Skin epidermis (tissue), 12 donors: ENCODE data around the gene TMEM135.
"Not testable (repeated sequence)": the region's sequence is repeated elsewhere in the genome, so short reads cannot be mapped to it uniquely, and the experiment has no call there.

Source experiments
- H3K27ac ChIP-seq, 21 experiments: fragments of 200-600 bp; sonication (generic) in 11 of 21; one replicate each; pipeline ENCODE4 v1.5.0; 2020; ENCODE audit warnings: mild to moderate bottlenecking in 3 of 21, inconsistent platforms in 2 of 21, moderate library complexity in 2 of 21
- H3K4me3 ChIP-seq, 7 experiments: fragments of 200-600 bp; sonication (generic) in 2 of 7; one replicate each; pipeline ENCODE4 v1.5.0; 2020; ENCODE audit warnings: inconsistent platforms in 2 of 7, mild to moderate bottlenecking in 2 of 7, moderate library complexity in 1 of 7

Gene TMEM135

GRCh38 chr11:87281496-87281895 is 243.8 kb downstream of the TMEM135 start:
- H3K4me3 ChIP-seq: no peak overlapping the region
- H3K27ac ChIP-seq: no peak overlapping the region

DNA sequence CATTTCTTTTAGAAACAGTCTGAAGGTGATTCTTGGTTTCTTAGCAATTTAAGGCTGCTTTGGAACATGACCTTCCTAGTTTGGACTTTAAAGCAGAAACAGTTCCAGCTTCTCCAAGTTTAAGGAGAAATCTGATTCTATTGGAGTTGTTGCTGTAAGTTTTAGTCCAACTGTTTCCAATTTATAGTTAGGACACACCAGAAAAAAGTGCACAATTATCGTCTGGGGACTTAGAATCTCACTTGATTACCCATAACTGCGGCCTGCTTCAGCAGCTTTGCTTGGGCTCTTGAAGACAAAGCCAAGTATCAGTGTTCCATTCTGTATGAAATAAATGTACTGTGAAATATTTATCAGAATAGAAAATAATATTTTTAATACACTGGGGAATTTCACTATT is 246.6 kb downstream of the TMEM135 start:
- Histone ChIP-seq H3K27ac (peak overlapping the region in 2 of 21 experiments; percentile 12 to 14), H3K4me3 (no peak overlapping the region)

DNA sequence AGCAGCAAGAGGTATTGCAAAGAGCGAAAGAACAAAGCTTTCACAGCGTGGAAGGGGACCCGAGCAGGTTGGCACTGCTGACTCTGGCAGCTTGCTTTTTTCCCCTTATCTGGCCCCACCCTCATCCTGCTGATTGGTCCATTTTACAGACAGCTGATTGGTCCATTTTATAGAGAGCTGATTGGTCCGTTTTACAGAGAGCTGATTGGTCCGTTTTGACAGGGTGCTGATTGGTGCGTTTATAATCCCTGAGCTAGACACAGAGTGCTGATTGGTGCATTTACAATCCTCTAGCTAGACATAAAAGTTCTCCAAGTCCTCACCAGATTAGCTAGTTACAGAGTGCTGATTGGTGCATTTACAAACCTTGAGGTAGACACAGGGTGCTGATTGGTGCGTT is 247.9 kb downstream of the TMEM135 start:
- H3K4me3 ChIP-seq, H3K27ac ChIP-seq: not testable (repeated sequence)

DNA sequence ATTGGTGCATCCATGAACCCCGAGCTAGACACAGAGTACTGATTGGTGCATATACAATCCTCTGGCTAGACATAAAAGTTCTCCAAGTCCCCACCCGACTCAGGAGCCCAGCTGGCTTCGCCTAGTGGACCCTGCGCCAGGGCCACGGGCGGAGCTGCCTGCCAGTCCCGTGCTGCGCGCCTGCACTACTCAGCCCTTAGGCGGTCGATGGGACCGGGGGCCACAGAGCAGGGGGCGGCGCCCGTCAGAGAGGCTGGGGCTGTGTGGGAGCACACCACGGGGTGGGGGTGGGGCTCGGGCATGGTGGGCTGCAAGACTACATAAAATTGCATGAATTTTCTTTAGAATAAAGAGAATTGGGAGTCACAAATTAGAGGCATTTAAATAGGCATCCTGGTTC is 248.6 kb downstream of the TMEM135 start:
- H3K4me3 ChIP-seq: no peak overlapping the region
- no peak overlapping the region for H3K27ac ChIP-seq

DNA sequence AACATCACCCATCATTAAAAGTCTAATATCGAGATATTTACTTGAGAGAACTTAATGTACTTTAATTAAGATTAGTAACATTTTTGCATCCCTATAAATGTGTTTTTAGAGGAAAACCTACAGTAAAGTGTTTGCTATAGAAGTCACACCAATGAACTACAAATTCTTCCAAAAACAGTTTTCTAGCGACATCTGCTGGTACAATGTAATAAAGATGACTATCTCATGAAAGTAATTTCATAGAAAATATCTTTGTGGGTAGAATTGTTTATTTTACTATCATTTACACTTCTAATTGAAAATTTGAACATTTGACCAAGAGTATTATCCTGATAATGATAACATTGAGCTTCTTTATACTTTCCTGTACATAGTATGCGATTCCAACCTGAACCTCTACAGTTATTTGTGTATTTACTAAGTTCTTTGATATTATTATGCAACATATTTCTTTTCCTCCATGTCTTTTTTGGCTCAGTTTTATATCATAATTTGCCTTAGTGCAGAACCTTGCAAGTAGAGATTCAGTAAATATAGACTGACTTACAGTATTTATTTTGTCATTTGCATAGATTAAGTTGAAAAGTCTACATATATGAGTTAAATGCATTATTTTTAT is 252.7 kb downstream of the TMEM135 start:
- no peak overlapping the region for H3K27ac ChIP-seq
- no peak overlapping the region for H3K4me3 ChIP-seq

DNA sequence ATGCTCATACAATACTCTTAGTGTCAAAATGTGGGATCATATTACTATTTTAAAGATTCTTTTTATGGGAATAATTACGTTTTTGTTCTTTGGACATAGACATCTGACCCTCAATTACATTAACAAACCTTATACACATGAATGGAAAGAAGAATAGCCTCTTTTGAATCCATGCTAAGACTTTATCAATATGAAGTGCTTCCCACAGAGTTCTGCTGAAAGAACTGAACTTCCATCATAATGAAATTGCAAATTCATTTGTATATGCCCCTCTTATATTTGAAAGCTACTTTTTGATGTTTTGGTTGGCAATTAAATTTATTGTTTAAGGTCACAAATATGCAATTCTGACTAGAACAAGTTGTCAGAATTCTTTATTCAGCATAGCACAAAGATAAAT is 254.9 kb downstream of the TMEM135 start:
- H3K27ac ChIP-seq: no peak overlapping the region
- no peak overlapping the region for H3K4me3 ChIP-seq

- Histone ChIP-seq H3K4me3 (no peak overlapping the region), H3K27ac (no peak overlapping the region)
Measured at GRCh38 chr11:87295237-87295636, 257.5 kb downstream of the TMEM135 start.

- no peak overlapping the region for H3K4me3 ChIP-seq
Measured at GRCh38 chr11:87296627-87297026, 258.9 kb downstream of the TMEM135 start.

GRCh38 chr11:87298155-87298554 is 260.4 kb downstream of the TMEM135 start:
- H3K4me3 ChIP-seq: no peak overlapping the region
- H3K27ac ChIP-seq: no peak overlapping the region

More at GRCh38 chr11:87296627-87297026, 258.9 kb downstream of the TMEM135 start:
- H3K27ac ChIP-seq: no peak overlapping the region

- H3K4me3 ChIP-seq: no peak overlapping the region
- H3K27ac ChIP-seq: no peak overlapping the region
Measured at GRCh38 chr11:87299041-87299481, 261.3 kb downstream of the TMEM135 start.

DNA sequence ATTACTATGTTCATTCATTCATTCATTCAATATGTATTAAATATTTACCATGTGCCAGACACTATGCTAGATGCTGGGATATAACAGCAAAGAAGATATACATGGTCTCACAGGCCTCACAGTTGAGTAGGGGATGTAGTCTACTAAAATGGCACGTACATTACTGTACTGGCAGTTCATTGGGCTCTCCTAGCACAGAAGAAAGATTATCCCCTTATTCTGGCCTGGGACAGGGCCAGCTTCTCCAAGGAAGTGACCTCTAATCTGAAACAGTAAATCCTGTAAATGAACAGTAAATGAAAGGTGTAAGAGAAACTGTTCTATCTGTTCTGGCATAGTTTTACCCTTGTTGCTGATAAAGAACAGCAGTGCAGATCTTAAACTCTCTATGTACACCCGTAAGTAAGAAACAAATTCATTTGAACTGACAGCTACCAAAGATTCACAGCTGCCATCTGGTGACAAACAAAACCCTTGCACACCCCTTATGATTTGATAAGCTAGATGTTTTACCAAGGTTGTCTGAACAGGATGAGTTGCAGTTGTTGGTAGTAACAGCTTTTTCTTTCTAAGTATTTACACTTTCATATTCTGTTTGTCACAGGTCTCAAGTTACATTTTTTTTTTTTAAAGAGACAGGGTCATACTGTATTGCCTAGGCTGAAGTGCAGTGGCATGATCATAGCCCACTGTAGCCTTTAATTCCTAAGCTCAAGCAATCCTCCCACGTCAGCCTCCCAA is 263.1 kb downstream of the TMEM135 start:
- Histone ChIP-seq H3K27ac (no peak overlapping the region), H3K4me3 (no peak overlapping the region)

- no peak overlapping the region for H3K4me3 ChIP-seq
- H3K27ac ChIP-seq: no peak overlapping the region
Measured at GRCh38 chr11:87301785-87302540, 264.2 kb downstream of the TMEM135 start.

DNA sequence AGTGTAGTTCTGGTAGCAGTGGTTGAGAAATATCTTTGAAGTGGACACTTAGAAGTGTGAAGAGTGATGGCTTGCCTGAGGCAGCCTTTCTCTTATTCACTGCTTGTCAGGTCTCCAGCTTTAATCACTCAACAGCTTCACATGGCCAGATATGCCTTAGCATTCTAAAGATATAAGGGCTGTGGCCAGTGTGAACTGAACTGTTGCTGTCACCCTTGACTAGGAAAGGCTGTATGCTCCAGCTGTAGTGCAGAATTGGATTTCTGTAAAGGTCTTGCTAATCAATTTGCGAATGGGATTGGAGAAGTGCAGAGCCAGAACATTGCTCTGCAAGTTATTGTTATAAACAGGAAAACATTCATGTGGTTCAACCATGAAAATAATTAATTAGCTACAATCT is 266.7 kb downstream of the TMEM135 start:
- no peak overlapping the region for H3K4me3 ChIP-seq
- H3K27ac ChIP-seq: no peak overlapping the region

DNA sequence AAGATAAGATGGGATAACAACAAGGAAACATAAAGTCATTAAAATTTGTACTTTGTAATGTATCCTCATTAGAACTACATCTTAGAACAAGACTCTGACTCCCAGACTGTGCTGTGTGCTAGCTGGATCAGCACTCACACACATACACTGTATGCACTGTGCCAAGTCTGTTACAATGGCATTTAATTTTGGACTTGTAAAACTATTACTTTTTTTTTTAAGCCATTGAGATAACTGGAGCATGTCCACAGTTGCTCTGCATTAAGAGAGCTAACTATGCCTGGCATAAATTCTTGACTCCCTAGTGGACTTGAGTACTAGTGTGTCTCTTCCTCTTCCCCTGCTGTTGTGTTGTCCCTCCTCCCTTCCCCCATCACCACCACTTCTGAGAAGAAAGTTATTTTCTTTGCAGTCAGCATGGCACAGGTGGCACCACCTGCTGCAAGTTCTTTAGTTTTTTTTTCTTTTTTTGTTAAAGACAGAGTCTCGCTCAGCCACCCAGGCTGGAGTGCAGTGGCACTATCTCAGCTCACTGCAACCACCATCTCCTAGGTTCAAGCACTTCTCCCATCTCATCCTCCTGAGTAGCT is 268.6 kb downstream of the TMEM135 start:
- H3K4me3 ChIP-seq: no peak overlapping the region
- no peak overlapping the region for H3K27ac ChIP-seq

DNA sequence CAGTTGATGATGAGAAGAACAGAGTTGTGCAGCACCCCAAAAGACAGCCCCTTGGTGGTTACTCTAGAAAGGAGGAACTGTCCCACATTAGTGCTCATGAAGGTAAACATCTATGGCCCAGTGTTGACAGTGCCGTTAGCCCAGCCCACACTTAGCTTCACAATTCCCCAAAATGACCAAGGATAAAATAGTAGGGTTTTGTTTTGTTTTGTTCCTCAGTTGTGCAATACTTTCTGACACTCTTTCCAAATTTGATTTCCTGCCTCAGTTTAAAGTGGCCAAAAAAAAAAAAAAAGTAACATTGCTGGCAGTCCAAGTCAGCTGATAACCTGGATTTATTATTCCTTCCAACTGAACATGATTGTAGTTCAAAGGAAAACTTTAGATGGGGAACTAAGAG is 269.4 kb downstream of the TMEM135 start:
- H3K4me3 ChIP-seq: no peak overlapping the region
- H3K27ac ChIP-seq: no peak overlapping the region

DNA sequence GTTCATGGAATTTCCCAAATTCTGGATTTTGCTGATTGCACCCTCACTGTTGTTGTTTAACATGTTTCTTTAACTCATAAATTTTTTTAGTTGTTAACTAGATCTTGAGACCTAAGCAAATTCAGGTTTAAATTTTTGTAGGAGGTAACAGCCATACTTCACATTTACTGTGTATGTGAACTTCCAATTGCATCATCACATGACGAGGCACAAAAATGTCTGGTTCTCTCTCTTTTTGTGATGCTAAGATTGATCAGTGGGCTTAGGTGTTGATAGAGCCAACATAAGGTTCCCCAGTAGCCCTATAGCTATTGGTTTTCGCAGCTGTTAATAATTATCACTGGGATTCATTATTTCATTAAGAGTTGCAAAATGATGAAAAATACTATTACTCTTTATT is 277.5 kb downstream of the TMEM135 start:
- no peak overlapping the region for H3K4me3 ChIP-seq
- H3K27ac ChIP-seq: no peak overlapping the region

DNA sequence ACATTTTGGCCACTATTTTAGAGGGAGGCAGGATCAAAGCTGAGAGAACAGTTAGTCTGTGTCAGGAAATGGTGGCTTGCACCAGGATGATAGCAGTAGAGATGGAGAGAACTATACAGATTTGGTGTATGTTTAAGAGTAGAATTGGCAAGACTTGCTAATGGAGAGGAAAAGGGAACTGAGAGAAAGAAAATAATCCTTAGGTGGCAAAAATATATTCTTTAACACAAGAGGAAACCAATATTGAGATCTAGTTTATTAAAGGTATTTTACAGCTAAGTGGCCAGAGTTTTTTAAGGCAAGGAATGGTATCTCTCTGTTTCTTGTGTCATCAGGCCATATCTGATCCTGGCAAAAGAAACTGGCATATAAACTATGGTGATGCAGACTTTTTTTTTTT is 278.8 kb downstream of the TMEM135 start:
- no peak overlapping the region for H3K27ac ChIP-seq

GRCh38 chr11:87317441-87317840 is 279.7 kb downstream of the TMEM135 start:
- no peak overlapping the region for H3K4me3 ChIP-seq
- no peak overlapping the region for H3K27ac ChIP-seq

More for the DNA sequence above, 278.8 kb downstream of the TMEM135 start:
- no peak overlapping the region for H3K4me3 ChIP-seq

- no peak overlapping the region for H3K27ac ChIP-seq
Measured at GRCh38 chr11:87320123-87320522, 282.4 kb downstream of the TMEM135 start.

GRCh38 chr11:87322568-87322967 is 284.8 kb downstream of the TMEM135 start:
- no peak overlapping the region for H3K4me3 ChIP-seq
- no peak overlapping the region for H3K27ac ChIP-seq

More at GRCh38 chr11:87320123-87320522, 282.4 kb downstream of the TMEM135 start:
- no peak overlapping the region for H3K4me3 ChIP-seq
